ENCODE measurements around the gene PTPRS. TPM values are rescaled to one million over a fixed set of nuclear protein-coding genes. Genes with fewer than 3 reads are reported as not detected.
"Not testable (repeated sequence)": the region's sequence is repeated elsewhere in the genome, so short reads cannot be mapped to it uniquely, and the experiment has no call there.

Gene PTPRS
- 10 to 100 TPM in 5 of 6 experiments, 1 to 10 TPM in 1; 6.1 to 39.9 (median 22.1) TPM for total RNA-seq
- long read RNA-seq = 0 reads

DNA sequence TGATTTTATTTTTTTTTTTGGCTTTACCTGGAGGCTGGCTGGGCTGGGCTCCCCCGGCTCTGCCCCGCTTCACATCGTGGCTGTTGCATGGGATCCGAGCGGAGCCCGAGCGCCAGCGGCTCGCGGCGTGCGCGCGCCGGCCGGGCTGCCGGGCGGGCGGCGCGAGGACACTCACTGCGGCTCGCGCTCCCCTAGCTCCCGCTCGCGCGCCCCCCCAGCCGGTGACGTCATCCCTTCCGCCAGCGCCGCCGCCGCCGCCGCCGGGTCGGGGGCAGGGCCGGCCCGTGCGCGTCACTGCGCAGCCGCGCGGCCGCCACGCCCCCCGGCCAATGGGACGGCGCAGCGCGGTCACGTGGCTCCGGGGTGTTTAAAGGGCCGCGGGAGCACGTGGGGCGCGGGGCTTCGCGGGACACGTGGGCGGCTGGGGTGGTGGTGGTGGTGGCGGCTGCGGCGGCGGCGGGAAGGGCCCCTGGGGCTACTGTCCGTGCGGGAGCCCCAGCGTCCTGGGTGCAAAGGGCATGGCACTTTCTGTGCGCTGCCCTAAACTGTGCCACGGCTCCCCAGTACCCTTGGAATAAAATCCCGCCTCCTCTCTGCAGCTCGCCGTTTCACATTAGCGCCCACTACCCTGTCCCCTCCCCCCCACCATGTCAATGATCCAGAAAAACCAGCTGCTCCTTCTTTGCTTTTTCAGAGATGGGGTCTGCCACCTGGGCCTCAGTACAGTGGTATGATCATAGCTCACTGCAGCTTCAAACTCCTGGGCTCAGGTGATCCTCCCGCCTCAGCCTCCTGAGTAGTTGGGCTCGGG lies at the start of gene PTPRS:
Gene PTPRS (minus strand): TSS at position 176 of the 811 bp plus-strand sequence. CDS start 54,672 bp downstream, outside the sequence.
- intact Hi-C loops (cut with DNase I) = no loop called here
- ATAC-seq (peak; percentile 61 to 87 (median 69)), DNase-seq (peak; percentile 59 to 67 (median 67))
- Histone ChIP-seq H3K27me3 (peaks cover 3 to 15% of the 10 kb centered on the region in 2 donors), H3K9me3 (no peaks in the 10 kb centered on the region), H3K36me3 (no peaks in the 10 kb centered on the region), H3K4me3 (peak within 1 kb of the TSS; percentile 29 to 50 (median 41)), H3K27ac (no peak within 1 kb of the TSS), H3K4me1 (peaks cover 0 to 4% (median 0%) of the 10 kb centered on the region in 4 donors)
- WGBS (ENCODE audit: insufficient coverage, low coverage, low lambda C conversion rate, missing lambda C conversion rate) = 10% methylated on average over 25 of the region's 81 CpGs
- TF ChIP-seq, protein P1, sequence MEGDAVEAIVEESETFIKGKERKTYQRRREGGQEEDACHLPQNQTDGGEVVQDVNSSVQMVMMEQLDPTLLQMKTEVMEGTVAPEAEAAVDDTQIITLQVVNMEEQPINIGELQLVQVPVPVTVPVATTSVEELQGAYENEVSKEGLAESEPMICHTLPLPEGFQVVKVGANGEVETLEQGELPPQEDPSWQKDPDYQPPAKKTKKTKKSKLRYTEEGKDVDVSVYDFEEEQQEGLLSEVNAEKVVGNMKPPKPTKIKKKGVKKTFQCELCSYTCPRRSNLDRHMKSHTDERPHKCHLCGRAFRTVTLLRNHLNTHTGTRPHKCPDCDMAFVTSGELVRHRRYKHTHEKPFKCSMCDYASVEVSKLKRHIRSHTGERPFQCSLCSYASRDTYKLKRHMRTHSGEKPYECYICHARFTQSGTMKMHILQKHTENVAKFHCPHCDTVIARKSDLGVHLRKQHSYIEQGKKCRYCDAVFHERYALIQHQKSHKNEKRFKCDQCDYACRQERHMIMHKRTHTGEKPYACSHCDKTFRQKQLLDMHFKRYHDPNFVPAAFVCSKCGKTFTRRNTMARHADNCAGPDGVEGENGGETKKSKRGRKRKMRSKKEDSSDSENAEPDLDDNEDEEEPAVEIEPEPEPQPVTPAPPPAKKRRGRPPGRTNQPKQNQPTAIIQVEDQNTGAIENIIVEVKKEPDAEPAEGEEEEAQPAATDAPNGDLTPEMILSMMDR (IDR thresholded peaks at IDR 0.05) = no peak
- no peak for TF ChIP-seq POLR2A (IDR thresholded peaks at IDR 0.05)

DNA sequence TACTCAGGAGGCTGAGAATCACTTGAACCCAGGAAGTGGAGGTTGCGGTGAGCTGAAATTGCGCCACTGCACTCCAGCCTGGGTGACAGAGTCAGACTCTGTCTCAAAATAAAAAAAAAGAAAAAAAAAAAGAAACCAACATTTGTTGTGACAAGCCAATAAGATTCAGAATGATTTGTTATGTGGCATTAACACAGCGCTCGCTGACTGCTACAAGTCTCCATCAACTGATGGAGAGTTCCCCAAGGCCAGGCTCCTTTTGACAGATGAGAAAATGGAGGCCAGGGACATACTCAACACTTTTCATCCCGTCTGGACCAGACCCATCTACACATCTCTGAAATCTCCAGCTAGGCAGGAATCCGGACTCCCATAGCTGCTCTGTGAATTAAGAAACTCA lies 48.7 kb upstream of the PTPRS start:
- ATAC-seq = no peak
- no peaks in the 10 kb centered on the region for H3K9me3 ChIP-seq
- no peak for DNase-seq
- H3K27me3 ChIP-seq = peaks cover 0 to 1% of the 10 kb centered on the region in 2 donors
- TF ChIP-seq, protein P1 (IDR thresholded peaks at IDR 0.05) = no peak
- no peak for TF ChIP-seq POLR2A (IDR thresholded peaks at IDR 0.05)
- H3K4me1 ChIP-seq = no peaks in the 10 kb centered on the region
- no peak overlapping the region for H3K4me3 ChIP-seq
- 72% methylated on average over 5 of the region's 6 CpGs for WGBS (ENCODE audit: insufficient coverage, low coverage, low lambda C conversion rate, missing lambda C conversion rate)
- intact Hi-C loops (cut with DNase I) = no loop called here
- H3K27ac ChIP-seq = no peak overlapping the region
- H3K36me3 ChIP-seq = no peaks in the 10 kb centered on the region

DNA sequence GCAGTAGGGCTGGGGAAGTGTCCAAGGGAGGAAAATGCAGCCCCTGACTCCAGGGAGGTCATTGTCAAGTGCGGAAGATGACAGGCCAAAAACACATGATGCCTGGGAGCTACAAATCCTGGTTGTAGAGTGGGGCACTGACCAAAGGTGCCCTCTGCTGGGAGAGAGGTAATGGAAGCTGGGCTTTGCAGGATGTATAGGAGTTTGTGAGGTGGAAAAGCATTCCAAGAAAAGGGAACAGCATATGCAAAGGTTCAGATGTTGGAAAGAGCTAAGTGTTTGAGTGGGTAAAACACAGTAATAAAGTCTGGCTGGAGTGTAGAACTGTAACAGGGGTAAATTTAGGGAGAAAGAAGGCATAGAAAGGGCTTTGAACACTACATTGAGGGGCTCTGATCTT lies 46.9 kb upstream of the PTPRS start:
- 88% methylated on average over 1 of the region's 1 CpG for WGBS (ENCODE audit: insufficient coverage, low coverage, low lambda C conversion rate, missing lambda C conversion rate)
- intact Hi-C loops (cut with DNase I) = no loop called here

DNA sequence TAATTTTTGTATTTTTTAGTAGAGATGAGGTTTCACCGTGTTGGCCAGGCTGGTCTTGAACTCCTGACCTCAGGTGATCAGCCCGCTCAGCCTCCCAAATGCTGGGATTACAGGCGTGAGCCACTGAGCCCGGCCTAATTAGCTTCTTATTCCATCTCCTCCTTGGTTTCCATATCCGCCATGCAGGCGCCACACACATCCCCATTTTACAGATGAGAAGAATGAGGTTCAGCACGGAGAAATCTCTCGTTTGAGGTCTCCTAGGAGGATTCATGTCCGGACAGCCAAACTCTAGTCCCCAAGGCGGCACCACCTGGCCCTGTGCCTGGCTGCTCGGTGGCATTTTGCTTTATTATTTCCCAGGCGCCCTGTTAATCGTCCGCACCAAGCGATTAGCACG lies 46.2 kb upstream of the PTPRS start:
- Histone ChIP-seq H3K4me3 (no peak overlapping the region), H3K27ac (no peak overlapping the region), H3K27me3 (no peaks in the 10 kb centered on the region), H3K4me1 (no peaks in the 10 kb centered on the region), H3K36me3 (no peaks in the 10 kb centered on the region), H3K9me3 (no peaks in the 10 kb centered on the region)
- ATAC-seq (no peak), DNase-seq (no peak)
- intact Hi-C loops (cut with DNase I) = no loop called here
- TF ChIP-seq, protein P1 (IDR thresholded peaks at IDR 0.05) = no peak
- no peak for TF ChIP-seq POLR2A (IDR thresholded peaks at IDR 0.05)
- 71% methylated on average over 8 of the region's 16 CpGs for WGBS (ENCODE audit: insufficient coverage, low coverage, low lambda C conversion rate, missing lambda C conversion rate)

More for the DNA sequence above, 46.9 kb upstream of the PTPRS start:
- TF ChIP-seq, protein P1 (IDR thresholded peaks at IDR 0.05) = no peak
- no peak for TF ChIP-seq POLR2A (IDR thresholded peaks at IDR 0.05)
- Histone ChIP-seq H3K9me3 (no peaks in the 10 kb centered on the region), H3K4me1 (no peaks in the 10 kb centered on the region), H3K36me3 (no peaks in the 10 kb centered on the region), H3K27me3 (no peaks in the 10 kb centered on the region), H3K4me3 (no peak overlapping the region), H3K27ac (no peak overlapping the region)
- no peak for ATAC-seq
- no peak for DNase-seq

DNA sequence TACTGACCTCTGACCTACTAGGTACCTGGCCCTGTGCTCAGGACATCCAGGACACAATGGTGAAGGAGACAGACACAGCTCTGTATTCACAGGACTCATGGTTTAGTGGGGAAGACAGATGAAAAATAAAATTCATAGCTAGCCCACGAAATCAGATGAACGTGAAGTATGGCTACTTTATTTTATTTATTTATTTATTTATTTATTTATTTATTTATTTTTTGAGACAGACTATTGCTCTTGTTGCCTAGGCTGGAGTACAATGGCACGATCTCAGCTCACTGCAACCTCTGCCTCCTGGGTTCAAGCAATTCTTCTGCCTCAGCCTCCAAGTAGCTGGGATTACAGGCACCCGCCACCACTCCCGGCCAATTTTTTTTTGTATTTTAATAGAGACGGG lies 40.6 kb upstream of the PTPRS start:
- H3K27ac ChIP-seq; ATAC-seq; H3K9me3 ChIP-seq; H3K27me3 ChIP-seq; H3K4me3 ChIP-seq; DNase-seq; intact Hi-C loops (cut with DNase I); H3K4me1 ChIP-seq; H3K36me3 ChIP-seq: not testable (repeated sequence)
- 91% methylated on average over 6 of the region's 6 CpGs for WGBS (ENCODE audit: insufficient coverage, low coverage, low lambda C conversion rate, missing lambda C conversion rate)

Data from right lobe of liver (tissue), 6 donors.